ENCODE measurements around the gene TADA1.

DNA sequence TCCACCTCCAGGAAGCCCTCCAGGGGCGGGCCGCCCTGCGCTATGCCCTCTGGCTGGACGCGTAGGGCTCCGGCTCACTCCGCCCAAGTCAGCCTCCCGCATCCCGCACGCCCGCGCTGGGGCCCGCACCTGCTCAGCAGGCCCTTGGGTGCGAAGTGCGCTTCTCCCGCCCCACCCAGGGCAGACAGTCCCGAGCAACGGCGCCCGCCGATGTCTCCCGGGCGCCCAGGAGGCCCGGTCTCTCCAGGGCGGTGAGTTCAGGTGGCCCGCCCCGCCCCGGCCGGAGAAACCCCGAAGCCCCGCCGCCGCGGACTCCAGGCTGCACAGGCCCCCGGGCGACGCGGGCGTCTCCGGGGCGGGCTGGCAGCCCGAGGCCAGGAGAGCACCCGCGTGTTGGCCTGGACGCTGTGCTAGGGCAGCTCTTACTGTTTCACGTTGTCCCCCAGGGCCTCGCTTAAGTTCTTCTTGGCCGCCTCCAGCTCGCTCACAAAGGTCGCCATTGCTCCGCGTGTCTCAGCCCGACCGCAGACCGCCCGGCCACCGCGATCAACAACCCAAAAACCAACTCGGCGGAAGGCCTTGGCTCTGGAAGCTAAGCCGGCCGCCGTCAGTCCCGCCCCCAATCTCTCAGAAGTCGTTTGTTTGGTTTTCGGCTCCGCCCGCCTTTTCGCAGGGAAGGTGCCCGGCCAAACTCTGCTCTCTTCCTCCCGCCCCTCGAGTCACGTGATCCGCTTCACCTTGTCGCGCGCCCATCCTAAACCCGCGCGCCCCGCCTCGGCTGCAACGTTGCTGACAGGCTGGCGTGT lies at the start of gene TADA1:
- TF ChIP-seq EP300 (IDR thresholded peaks at IDR 0.05) (no peak), POLR2AphosphoS5 (IDR thresholded peaks at IDR 0.05) (peak; percentile 90)
- TF ChIP-seq, protein P1, sequence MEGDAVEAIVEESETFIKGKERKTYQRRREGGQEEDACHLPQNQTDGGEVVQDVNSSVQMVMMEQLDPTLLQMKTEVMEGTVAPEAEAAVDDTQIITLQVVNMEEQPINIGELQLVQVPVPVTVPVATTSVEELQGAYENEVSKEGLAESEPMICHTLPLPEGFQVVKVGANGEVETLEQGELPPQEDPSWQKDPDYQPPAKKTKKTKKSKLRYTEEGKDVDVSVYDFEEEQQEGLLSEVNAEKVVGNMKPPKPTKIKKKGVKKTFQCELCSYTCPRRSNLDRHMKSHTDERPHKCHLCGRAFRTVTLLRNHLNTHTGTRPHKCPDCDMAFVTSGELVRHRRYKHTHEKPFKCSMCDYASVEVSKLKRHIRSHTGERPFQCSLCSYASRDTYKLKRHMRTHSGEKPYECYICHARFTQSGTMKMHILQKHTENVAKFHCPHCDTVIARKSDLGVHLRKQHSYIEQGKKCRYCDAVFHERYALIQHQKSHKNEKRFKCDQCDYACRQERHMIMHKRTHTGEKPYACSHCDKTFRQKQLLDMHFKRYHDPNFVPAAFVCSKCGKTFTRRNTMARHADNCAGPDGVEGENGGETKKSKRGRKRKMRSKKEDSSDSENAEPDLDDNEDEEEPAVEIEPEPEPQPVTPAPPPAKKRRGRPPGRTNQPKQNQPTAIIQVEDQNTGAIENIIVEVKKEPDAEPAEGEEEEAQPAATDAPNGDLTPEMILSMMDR (IDR thresholded peaks at IDR 0.05) = peak in 1 of 3 experiments; percentile 42
